Suppressor macrophage (primary cell): ENCODE data around the gene ATP7B.
"Not testable (repeated sequence)": the region's sequence is repeated elsewhere in the genome, so short reads cannot be mapped to it uniquely, and the experiment has no call there.

Experiments used
- DNase-seq, 4 experiments: peaks; one replicate each; pipeline ENCODE4 v3.0.0-alpha.2; 2020 to 2022

The ATP7B gene

DNA sequence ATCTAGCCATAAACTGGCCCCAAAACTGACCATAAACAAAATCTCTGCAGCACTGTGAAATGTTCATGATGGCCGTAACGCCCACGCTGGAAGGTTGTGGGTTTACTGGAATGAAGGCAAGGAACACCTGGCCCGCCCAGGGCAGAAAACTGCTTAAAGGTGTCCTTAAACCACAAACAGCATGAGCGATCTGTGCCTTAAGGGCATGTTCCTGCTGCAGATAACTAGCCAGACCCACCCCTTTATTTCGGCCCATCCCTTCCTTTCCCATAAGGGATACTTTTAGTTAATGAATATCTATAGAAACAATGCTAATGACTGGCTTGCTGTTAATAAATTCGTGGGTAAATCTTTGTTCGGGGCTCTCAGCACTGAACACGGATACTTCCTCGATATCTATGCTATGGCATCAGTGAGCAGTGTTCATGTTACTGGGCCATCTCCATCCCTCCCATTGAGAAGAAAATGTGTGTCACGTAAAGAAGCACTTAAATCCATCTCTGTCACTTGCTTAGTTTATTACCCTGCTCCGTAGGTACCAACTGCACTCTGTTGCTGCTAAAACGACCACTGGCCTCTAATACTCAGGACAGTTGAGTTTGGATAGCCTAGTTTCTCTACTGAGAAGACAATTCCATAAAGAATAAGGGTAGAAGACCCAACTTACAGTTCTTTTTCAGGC lies 5.3 kb downstream of the ATP7B start:
- no peak for DNase-seq

DNA sequence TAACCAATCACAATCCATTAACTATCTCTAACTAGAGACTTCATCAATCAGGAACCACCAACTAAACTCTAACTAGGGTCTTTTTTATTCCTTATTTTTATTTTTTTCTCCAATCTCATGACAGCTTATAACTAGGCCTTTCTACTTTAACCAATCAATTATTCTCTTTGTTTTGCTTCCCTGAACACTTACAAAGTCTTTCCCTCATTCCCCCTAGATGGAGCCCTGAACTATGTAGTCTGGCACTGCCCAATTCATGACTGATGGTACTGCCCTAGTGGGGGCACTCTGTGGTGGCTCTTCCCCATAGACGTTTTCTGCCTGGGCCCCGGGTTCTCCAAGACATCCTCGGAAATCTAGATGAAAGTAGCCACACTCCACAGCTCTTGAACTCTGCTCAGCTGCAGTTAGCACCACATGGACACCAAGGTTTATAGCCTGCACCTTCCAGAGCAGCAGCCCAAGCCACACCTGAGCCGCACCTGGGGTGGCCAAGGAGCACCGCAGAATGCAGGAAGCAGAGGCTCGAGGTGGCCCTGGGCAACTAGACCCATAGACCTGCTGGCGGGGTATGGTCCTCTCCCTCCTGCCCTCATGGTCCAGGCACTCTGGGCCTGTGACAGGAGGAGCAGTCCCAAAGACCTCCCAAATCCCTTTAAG lies 6.6 kb downstream of the ATP7B start:
- DNase-seq, result no peak

DNA sequence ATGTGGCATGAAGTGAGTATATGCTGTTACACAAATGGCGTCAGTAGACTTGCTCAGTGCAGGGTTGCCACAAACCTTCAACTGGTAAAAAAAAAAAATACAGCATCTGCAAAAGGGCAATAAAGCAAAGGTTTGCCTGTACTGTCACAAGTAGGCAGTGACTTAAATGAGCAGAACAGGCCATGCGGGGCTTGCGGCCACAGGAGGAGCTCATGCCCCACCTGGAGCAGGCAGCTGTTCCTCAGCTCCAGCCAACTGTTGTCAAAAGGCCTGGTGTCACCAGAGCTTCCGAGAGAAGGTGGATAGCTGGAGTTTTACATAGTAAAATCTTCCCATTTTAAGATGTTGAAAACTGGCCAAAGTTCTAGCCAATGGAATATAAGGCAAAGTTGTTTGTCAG lies 7.7 kb downstream of the ATP7B start:
- DNase-seq, result no peak

DNA sequence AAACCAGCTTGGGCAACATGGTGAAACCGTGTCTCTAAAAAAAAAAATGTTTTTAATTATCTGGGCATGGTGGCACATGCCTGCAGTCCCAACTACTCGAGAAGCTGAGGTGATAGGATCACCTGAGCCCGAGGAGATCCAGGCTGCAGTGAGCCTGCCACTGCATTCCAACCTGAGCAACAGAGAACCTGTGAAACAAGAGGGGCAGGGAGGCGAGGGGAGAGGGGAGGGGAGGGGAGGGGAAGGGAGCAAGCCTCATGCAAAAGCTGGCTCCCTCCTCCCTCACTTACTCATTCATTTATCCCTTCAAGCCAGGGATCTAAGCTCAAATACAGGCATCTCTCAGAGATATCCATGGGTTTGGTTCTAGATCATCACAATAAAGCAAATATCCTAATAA lies 8.9 kb downstream of the ATP7B start:
- no peak for DNase-seq

DNA sequence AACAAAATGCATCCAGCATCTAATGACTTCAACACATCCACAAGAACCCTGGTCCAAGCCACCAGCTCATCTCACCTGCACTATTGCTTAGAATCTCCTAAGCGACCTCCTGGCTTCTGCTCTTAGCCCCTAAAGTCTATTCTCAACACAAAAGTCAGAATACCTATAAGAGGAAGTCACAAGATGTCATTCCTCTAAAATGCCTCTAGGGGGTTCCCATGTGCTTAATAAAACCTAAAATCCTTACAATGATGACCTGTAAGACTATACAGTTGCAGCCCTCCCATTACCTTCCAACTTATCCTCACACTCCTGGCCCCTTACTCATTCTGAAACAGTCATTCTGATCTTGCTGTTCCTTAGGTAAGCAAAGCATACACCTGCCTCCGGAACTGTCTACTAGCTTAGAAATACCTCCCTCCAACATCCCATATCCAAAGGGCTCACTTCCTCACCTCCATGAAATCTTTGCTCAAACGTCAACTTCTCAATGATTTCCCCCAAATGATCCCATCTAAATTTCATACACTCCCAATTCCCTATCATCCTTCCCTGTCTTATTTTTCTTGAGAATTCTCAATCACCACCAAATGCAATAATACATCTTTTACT lies 10.0 kb downstream of the ATP7B start:
- peak; percentile 13 to 77 (median 50) for DNase-seq

DNA sequence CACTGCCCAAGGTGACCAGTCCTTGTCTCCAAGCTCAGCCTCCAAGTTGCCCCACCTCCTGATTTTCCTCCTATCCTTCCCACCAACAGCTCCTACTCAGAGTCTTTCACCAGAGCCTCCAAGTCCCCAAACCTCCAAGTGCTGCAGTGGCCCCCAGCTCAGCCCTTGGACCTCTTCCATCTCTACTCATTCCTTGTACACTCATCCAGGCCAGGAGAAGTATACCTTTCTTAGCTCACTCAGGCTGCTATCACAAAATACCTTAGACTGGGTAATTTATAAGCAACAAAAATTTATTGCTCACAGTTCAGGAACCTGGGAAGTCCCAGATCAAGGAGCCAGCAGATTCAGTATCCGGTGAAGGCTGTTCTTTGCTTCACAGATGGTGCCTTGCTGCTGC lies 11.3 kb downstream of the ATP7B start:
- no peak for DNase-seq

DNA sequence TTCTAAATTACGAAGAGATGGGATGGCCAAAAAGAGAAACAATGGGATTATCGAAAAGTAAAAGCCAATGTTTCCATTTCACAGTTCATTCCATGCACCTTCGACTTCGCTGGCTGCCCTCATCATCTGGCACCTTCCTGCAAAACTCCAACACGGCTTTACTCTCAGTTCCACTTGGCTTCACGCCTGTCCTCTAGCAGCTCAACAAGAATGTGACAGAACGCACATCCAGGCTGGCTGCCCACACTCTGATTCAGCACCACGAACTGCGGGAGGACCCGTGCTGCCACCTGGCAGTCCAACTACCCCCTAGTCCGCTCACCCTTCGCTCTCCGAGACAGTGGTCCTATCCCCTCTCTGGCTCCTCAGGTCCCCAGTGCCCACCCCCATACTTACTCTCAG lies 11.7 kb downstream of the ATP7B start:
- no peak for DNase-seq

DNA sequence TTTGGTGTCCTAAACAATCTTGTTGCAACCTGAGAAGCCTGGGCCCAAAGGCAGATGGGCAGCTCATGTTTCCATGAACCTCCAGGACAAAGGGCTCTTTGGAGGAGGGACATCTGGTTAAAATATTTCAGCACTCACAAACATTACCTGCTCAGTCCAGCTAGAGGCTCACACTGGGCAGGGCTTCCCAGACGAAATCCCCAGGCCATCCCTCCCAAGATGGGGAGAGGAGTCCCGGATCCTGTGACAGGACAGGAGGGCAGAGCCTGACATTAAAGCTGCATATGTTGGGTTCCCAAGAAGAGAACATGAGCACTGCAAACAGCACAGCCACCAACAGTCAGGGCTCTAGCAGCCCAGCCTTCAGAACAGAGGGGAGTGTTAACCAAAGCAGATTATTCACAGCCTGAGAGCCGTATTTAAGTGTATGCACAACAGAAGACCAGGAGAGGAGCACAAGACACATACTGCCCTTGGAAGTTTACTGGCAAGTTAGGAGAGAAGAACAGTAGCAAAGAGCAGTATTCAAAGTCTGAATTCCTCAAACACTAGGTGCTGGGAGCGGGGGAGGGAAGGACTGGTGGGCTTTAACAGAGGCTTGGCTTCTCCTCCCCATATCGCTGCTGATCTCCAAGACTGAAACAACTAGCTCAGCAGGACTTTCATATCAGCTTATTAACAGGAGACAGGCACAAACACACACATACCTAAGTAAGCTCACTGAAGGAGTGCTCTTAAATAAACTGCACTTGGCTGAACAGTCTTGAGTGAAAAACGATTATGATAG lies 12.3 kb downstream of the ATP7B start:
- no peak for DNase-seq

DNA sequence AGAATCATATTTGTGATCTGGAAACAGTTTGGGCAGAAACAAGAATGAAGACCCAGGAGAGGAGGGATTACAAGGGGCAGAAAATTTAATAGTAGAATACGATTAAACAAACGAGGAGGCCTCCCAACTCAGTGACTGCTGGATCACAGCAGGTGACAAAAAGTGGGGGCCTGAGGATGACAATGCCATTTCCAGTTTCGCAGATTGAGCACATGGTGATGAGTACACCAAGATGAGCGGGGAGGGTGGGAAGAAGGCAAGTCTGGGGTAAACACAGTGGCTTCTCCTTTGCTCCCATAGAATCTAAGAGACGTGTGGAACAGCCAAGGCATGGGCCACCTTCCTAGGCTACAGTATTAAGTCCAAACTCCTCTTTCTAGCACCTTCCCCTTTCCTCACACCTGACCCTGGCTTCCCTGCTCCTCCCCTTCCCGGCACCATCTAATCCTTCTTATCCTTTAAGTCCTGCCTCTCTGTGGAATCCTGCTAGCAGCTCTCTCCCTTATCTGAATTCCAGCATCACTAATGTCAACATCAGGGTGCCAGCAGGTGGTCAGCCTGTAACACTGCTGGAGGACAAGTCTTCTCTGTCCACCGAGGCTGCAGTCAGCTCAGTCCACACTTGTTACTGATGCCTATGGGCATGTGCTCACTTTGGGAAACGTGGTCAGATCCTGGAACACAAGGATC lies 13.5 kb downstream of the ATP7B start:
- DNase-seq, result no peak

DNA sequence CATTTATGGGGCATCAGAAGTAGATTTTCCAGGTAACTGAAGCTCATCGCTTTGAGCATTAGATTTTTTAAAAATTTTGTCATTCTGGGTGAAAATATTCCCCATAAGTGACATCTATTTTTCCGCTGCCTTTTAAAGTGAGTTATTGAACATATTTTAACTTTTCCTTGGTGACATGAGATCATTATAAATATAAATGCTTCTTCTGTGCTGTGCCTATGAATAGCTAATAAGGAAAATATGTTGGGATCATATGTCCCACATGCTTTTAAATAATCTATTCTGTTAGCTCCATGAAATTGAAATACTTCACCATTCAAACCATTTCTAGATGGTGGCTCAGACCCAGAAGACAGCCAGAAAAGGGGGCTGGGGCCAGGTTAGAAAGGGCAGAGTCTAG lies 14.1 kb downstream of the ATP7B start:
- DNase-seq, result no peak

DNA sequence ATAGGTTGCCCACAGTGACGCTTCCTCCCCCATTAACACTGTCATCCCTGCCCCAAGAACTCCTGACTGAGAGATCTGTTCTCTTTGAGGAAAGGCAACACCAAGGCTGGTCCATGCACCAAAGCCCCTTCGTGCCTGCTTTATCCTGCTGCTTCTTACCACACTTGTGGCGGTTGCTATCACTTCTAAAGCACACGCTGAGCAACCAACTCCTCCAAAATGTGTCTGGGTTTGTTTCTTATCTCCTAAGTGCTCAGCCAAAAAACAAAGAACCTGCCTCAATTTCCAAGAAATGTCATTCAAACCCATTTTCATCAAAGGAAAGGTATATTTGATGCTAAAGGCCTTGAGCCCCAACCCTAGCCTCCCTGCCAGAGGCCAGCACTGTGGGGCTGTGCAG lies 14.6 kb downstream of the ATP7B start:
- no peak for DNase-seq

DNA sequence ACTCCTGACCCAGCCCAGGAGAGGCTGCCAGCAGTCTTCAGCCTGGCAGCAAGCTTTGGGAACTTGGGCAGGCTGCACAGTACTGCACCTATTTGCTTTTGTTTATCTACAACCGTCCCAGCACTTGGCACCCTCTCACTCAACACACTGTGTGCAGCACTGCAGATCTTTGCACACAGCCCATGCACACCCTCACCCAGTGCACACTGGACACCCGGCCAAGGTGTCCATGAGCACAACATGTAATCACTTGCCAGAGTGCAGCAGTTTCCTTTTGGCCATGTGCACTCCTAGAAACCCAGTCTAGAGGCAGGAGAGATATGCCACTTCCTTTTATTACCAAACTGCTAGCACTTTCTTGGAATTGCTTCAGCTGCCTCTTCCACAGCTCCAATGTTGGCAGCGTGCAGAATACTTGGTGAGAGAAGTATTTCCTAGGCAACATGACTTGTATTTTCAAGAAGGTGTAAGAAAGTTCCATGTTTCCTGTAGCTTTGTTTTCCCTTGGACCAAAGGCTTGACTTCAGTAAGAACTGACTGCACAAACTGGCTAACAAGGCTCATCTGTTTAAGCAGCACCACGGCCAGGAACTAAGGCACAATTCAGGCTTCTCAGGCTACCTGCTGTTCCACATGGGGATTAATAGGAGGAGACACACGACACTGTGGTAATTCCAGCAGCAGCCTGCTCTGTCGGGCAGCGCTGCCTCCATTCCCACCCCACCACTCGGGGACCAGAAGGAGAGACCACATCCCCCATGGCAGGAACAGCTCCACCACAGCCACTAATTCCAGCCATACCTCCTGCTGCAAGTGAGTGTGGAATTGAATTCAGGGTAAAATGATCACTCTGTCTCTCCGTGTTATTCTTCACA lies 15.3 kb downstream of the ATP7B start:
- peak; percentile 6 to 28 (median 18) for DNase-seq

DNA sequence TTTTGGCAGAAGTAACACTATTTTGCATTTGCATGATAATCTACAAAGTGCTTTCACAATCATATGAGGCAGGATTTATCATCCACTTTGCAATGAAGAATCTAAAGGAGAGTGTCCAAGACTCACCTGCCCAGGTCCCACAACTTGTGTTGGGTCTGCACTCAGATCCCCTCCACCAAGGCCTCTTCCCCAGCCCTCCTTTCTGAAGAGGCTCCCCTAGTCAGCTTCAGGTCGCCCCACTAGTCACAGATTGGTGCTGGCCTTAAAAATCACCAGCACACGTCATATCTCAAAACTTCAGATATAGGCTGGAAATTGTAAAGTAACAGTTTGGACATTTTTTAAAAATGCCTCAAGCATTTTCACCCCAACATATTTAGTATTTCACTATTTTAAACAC lies 17.5 kb downstream of the ATP7B start:
- no peak for DNase-seq

DNA sequence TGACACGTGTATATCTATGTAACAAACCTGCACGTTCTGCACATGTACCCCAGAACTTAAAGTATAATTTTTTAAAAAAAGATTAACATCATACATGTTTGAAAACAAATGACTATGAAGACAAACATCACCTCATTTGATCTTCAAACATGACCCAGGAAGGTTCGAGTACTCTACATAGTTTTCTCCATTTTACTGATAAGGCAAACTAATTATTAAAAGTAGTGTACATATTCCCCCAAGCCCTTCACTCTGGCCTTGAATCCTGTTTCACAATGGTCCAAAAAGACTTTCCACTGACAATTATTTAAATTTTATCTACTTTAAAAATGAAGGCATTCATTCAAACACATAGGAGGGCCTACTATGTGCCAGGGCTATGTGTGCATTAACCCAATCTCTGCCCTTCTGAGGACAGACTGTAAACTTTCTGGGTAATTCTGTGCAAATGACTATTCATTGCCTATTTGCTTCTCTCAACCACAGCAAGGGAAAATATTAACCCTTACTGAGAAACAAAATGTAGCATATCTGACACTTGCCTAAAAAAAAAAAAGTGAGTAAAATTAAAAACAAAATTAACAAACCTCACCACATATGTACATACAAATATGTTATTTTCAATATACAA lies 22.1 kb downstream of the ATP7B start:
- no peak for DNase-seq

DNA sequence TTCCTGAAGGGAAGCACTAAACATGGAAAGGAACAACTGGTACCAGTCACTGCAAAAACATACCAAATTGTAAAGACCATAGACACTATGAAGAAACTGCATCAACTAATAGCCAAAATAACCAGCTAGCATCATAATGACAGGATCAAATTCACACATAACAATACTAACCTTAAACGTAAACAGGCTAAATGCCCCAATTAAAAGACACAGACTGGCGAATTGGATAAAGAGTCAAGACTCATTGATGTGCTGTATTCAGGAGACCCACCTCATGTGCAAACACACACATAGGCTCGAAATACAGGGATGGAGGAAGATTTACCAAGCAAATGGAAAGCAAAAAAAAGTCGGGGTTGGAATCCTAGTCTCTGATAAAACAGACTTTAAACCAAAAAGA lies 26.3 kb downstream of the ATP7B start:
- not testable (repeated sequence) for DNase-seq

DNA sequence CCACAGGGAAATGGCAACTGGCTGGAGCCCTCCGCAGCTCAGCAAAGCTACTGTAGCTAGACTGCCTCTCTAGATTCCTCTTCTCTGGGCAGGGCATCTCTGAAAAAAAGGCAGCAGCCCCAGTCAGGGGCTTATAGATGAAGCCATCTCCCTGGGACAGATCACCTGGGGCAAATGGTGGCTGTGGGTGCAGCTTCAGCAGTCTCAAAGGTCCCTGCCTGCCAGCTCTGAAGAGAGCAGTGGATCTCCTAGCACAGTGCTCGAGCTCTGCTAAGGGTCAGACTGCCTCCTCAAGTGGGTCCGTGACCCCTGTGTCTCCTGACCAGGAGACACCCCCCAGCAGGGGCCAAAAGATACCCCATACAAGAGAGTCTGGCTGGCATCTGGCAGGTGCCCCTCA lies 28.0 kb downstream of the ATP7B start:
- not testable (repeated sequence) for DNase-seq

DNA sequence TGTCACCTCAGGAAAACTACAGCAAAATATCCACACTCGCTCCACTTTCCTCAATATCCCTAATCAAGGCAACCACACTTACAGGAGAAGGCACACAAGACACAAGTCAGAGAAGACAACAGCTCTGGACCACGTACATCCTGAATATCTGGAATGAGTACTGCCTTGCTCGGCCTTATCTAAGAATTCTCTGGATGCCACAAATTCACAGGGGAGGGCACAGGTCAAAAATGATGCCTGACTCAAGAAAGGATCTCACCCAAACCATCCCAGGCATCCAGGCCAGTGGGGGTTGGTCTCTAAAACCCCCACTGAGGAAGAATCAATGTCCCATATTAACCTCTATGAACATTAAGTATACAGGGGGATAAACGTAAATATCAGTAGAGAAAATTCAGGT lies 29.9 kb downstream of the ATP7B start:
- DNase-seq, result no peak

DNA sequence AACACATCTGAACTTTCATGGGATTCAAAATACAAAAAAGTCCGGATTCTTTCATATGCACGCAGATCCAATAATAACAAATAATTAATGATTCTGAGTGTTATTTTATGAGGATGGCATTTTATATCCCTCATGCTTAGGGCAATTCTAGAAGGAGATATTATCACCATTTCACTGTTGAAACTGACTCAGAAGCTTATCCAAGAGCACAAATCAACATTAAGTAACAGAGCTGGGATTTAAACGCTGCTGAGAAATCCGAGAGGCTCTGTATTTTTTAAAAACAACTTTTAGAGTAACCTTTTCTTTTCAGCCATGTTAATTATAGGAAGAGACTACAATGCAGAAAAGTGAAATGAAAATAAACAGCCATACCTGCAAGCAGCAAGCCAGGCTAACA lies 30.3 kb downstream of the ATP7B start:
- DNase-seq, result no peak

DNA sequence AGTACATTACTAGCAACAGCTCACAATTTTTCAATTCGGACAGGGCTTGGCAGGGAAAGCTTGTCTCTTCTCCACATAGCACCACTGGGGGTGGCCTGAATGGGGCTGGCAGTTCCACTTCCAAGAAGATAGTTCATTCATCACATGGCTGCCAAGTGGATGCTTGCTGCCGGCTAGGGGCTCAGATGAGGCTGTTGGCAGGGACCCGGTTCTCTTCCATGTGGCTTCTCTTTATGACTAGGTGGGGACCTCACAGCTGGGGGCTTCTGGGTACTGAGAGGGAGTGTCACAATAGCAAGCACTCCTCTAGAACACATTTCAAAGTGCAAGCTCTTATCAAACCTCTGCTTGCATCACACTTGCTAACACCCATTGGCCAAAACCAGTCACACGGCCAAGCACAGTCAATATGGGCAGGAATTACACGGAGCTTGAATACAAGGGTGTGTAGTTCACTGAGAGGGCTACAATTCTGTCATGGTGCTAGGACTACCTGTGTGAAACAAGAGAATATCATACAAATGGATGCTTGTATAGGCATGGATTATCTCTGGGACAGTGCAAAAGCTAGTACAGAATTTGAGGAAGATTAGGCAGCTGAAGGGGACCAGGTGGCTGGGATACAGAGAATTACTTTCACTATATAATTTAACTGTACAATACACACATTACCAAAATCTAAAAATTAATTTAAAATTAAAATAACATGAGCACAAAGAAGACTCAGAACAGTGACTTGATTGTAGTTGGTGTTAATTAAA lies 32.3 kb downstream of the ATP7B start:
- no peak for DNase-seq

DNA sequence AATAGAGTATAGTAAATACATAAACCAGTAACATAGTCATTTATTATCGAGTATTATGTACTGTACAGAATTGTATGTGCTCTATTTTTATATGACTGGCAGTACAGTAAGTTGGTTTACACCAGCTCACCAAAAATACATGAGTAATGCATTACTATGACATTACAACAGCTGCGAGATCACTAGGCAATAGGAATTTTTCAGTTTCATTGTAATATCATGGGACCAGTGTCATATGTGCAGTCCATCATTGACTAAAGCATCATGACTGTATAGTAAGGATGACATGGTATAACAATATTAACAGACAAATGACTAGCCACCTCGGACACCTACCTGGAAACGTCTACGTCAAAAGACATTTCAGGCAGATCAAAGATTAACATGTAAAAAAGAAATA lies 33.6 kb downstream of the ATP7B start:
- DNase-seq, result no peak

DNA sequence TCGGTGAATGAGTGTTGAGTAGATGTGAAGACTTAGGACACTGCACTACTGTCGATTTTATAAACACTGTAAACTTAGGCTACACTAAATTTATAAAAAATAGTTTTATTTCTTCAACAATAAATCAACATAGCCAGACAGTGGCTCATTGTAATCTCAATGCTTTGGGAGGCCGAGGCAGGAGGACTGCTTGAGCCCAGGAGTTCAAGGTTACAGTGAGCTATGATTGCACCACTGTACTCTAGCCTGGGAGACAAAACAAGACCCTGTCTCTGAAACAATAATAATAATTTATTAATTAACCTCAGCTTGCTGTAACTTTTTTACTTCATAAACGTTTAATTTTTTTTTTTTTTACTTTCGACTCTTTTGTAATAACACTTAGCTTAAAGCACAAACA lies 34.4 kb downstream of the ATP7B start:
- no peak for DNase-seq
